ENCODE measurements around the gene STOM. TPM values are rescaled to one million over a fixed set of nuclear protein-coding genes. Genes with fewer than 3 reads are reported as not detected.

STOM gene
- total and polyA plus RNA-seq, 2 of the 8 experiments (the other 6 are each of a cell fraction or from before 2014, with no cell fraction given) = 25.2 to 60.4 TPM

GRCh38 chr9:121304707-121305106 is 65.3 kb downstream of the STOM start:
- Histone ChIP-seq H3K9me3 (ENCODE audit: insufficient read depth in 2 of 2, low read depth in 1 of 2, low read length in 1 of 2) (no peaks in the 10 kb centered on the region), H4K91ac (replicated peaks; ENCODE audit: insufficient read length, low read length) (no peak overlapping the region), H2BK20ac (ENCODE audit: low read length) (no peak overlapping the region), H3K23me2 (ENCODE audit: low read depth, low read length) (peaks cover 3% of the 10 kb centered on the region; the same call in 1 of the 2 replicates), H4K8ac (ENCODE audit: extremely low read depth, insufficient read depth, low read length) (no peak overlapping the region), H3K27me3 (replicated peaks in 1 of 4; ENCODE audit: control insufficient read depth in 3 of 4, extremely low read depth in 1 of 4, insufficient read depth in 3 of 4, low read length in 3 of 4) (peaks cover 5 to 20% (median 14%) of the 10 kb centered on the region in 4 experiments), H3K4ac (replicated peaks; ENCODE audit: insufficient read length, low read depth, low read length) (no peak overlapping the region), H3K18ac (ENCODE audit: extremely low read depth, low read length) (no peak overlapping the region), H2BK15ac (ENCODE audit: low read length) (no peak overlapping the region), H2BK120ac (replicated peaks; ENCODE audit: low read depth, low read length) (no peak overlapping the region), H3K36me3 (ENCODE audit: control insufficient read depth in 2 of 4, insufficient read depth in 4 of 4, low read length in 3 of 4) (no peaks in the 10 kb centered on the region; a peak in 2 of 8 replicates), H2BK5ac (ENCODE audit: low read depth, low read length) (no peak overlapping the region), H2AFZ (ENCODE audit: low read length) (no peak overlapping the region), H4K20me1 (replicated peaks in 1 of 2; ENCODE audit: control insufficient read depth in 1 of 2, insufficient read depth in 2 of 2, low read length in 2 of 2) (peaks cover 3 to 4% of the 10 kb centered on the region in 2 experiments), H3K14ac (ENCODE audit: insufficient read length) (no peak overlapping the region), H3K4me3 (ENCODE audit: extremely low read depth in 1 of 4, insufficient read depth in 2 of 4, low read depth in 3 of 4, low read length in 4 of 4) (no peak overlapping the region), H3K23ac (ENCODE audit: insufficient read length) (no peak overlapping the region), H3K79me1 (ENCODE audit: low read depth, low read length) (no peaks in the 10 kb centered on the region), H3K4me2 (ENCODE audit: insufficient read depth in 1 of 2, low read depth in 2 of 2, low read length in 2 of 2) (no peak overlapping the region), H3K56ac (replicated peaks; ENCODE audit: insufficient read length, low read depth, low read length) (no peak overlapping the region), H3K4me1 (replicated peaks in 1 of 4; ENCODE audit: control insufficient read depth in 3 of 4, insufficient read depth in 4 of 4, low read length in 3 of 4) (peaks cover 4 to 16% (median 6%) of the 10 kb centered on the region in 4 experiments; a peak in 6 of 7 replicates), H4K5ac (ENCODE audit: insufficient read length, low read depth, low read length) (no peak overlapping the region), H3K79me2 (ENCODE audit: control insufficient read depth in 1 of 2, insufficient read depth in 2 of 2, low read length in 2 of 2) (no peaks in the 10 kb centered on the region), H3K9ac (replicated peaks in 1 of 4; ENCODE audit: extremely low read depth in 1 of 4, low read depth in 3 of 4, low read length in 3 of 4) (no peak overlapping the region), H2BK12ac (ENCODE audit: low read depth, low read length) (no peak overlapping the region), H2AK5ac (ENCODE audit: low read depth, low read length) (no peak overlapping the region), H3K27ac (ENCODE audit: low read depth, low read length) (no peak overlapping the region)
- ChIA-PET CTCF (ENCODE audit: partially characterized antibody) (interaction anchor here (0.9 to 6.4 kb wide), 7 partner anchors 14 to 95 kb away, joined by 3 to 37 read pairs (median 11); no protein-coding TSS in a partner anchor), POLR2A (ENCODE audit: partially characterized antibody) (no interaction called here)
- WGBS, 2 experiments (ENCODE audit: extremely low coverage in 1 of 2, insufficient coverage in 1 of 2, insufficient read length in 1 of 2, insufficient replicate concordance in 2 of 2, low coverage in 1 of 2, low lambda C conversion rate in 2 of 2, missing lambda C conversion rate in 1 of 2) = 88% methylated on average over 1 of the region's 1 CpG; no CpG with 5 or more reads in 1 of the 2 experiments
- FAIRE-seq = no peak
- no peak for TF ChIP-seq POLR2A (IDR thresholded peaks at IDR 0.05; ENCODE audit: control extremely low read depth in 1 of 2, low read depth in 2 of 2, low read length in 2 of 2)
- no peak for TF ChIP-seq CBX5 (IDR thresholded peaks at IDR 0.05; ENCODE audit: low read depth, low read length)
- no peak for TF ChIP-seq ASH2L (IDR thresholded peaks at IDR 0.05; ENCODE audit: low read length)
- TF ChIP-seq SAP30 (IDR thresholded peaks at IDR 0.05; ENCODE audit: insufficient read depth, insufficient replicate concordance, low read length) = no peak
- TF ChIP-seq RXRA (IDR thresholded peaks at IDR 0.05; ENCODE audit: insufficient read depth, low read depth, low read length) = no peak
- no peak for TF ChIP-seq SRF (IDR thresholded peaks at IDR 0.05; ENCODE audit: low read depth, low read length)
- TF ChIP-seq SUZ12 (IDR thresholded peaks at IDR 0.05; ENCODE audit: low read length) = no peak
- DNase-seq (ENCODE audit: low read depth in 1 of 2, low spot score in 2 of 2) = no peak
